Activated CD8-positive, alpha-beta T cell treated with anti-CD3 and anti-CD28 coated beads for 36 hours (primary cell): ENCODE data around the gene TELO2. TPM values are rescaled to one million over a fixed set of nuclear protein-coding genes. Genes with fewer than 3 reads are reported as not detected.

Experiments used
- ATAC-seq: fragments of 200-7000 bp; cut with Tn5 transposase; one replicate; pipeline ENCODE4 v1.10.0; 2021; ENCODE audit warnings: mild to moderate bottlenecking, moderate library complexity
- CTCF ChIA-PET: fragments of 350-600 bp; sonication (Branson Sonifier 250); formaldehyde crosslinking; loops from one replicate; lab custom pipeline; 2021; ENCODE audit warnings: antibody characterized with exemption; lab: Charles Lee
- POLR2A ChIA-PET: fragments of 350-600 bp; sonication (Branson Sonifier 250); formaldehyde crosslinking; loops from one replicate; lab custom pipeline; 2021; ENCODE audit warnings: antibody characterized with exemption; lab: Charles Lee
- DNase-seq: peaks from one replicate; pipeline ENCODE4 v3.0.0-alpha.2; 2020
- H3K27ac Mint-ChIP-seq: one replicate; pipeline ENCODE4 v1.8.0; 2021; ENCODE audit warnings: mild to moderate bottlenecking, mixed read lengths
- H3K27me3 Mint-ChIP-seq: one replicate; pipeline ENCODE4 v1.8.0; 2021; ENCODE audit warnings: mixed read lengths
- H3K36me3 Mint-ChIP-seq: one replicate; pipeline ENCODE4 v1.8.0; 2021; ENCODE audit warnings: low read depth, mixed read lengths
- H3K4me1 Mint-ChIP-seq: one replicate; pipeline ENCODE4 v1.8.0; 2021; ENCODE audit warnings: low read depth, mixed read lengths
- H3K4me3 Mint-ChIP-seq: one replicate; pipeline ENCODE4 v1.8.0; 2021; ENCODE audit warnings: mild to moderate bottlenecking, moderate library complexity, mixed read lengths
- H3K9me3 Mint-ChIP-seq: one replicate; pipeline ENCODE4 v1.8.0; 2021; ENCODE audit warnings: mixed read lengths
- CTCF ChIP-seq: fragments of 200-600 bp; IDR thresholded peaks from one replicate; pipeline ENCODE4 v1.8.0; 2022; ENCODE audit warnings: antibody characterized with exemption, mild to moderate bottlenecking
- intact Hi-C: fragments of 100-400 bp; cut with micrococcal nuclease; formaldehyde crosslinking; loops from one replicate; pipeline ENCODE4 v1.10.0; 2022
- total RNA-seq, 2 experiments: library from RNA; stranded (reverse); gene quantifications; one replicate each; pipeline ENCODE4 v1.2.3, GENCODE V29; 2021

The TELO2 gene
- total RNA-seq, 2 experiments from 2014 or later = 59.1 to 62.1 TPM

- no peak for TF ChIP-seq CTCF
- no peak for DNase-seq
- H3K27me3 Mint-ChIP-seq = no peaks in the 10 kb centered on the region
- ChIA-PET POLR2A (interaction anchor here (1.1 to 1.4 kb wide), 2 partner anchors 9 to 122 kb away, joined by 3 to 4 read pairs; partner anchors contain the start of genes TMEM204 and UQCC4), CTCF (no interaction called here)
- peaks cover 35% of the 10 kb centered on the region for H3K36me3 Mint-ChIP-seq
- H3K4me3 Mint-ChIP-seq = no peak overlapping the region
- intact Hi-C loops = loop anchor here (5.0 kb wide), 1 partner anchor 120 kb away; the partner anchor contains the start of gene UQCC4
- peaks cover 65% of the 10 kb centered on the region for H3K4me1 Mint-ChIP-seq
- ATAC-seq = no peak
- H3K9me3 Mint-ChIP-seq = no peaks in the 10 kb centered on the region
- peak overlapping the region; percentile 92 for H3K27ac Mint-ChIP-seq
Measured at GRCh38 chr16:1542533-1542932, 49.4 kb downstream of the TELO2 start.

GRCh38 chr16:1543085-1543896 lies 50.1 kb downstream of the TELO2 start:
- POLR2A ChIA-PET = interaction anchor here (0.8 to 1.4 kb wide), 3 partner anchors 8 to 123 kb away, joined by 4 to 5 read pairs (median 5); partner anchors contain the start of genes TMEM204 and UQCC4
- Mint-ChIP-seq H3K9me3 (no peaks in the 10 kb centered on the region), H3K27me3 (no peaks in the 10 kb centered on the region), H3K36me3 (peaks cover 29% of the 10 kb centered on the region), H3K4me1 (peaks cover 63% of the 10 kb centered on the region), H3K27ac (peak overlapping the region; percentile 92), H3K4me3 (peak overlapping the region; percentile 62)
- ATAC-seq = peak; percentile 88
- TF ChIP-seq CTCF = no peak
- intact Hi-C loops = loop anchor here (5.0 kb wide), 1 partner anchor 121 kb away; the partner anchor contains the start of gene UQCC4
- CTCF ChIA-PET = no interaction called here
- DNase-seq = peak; percentile 90

GRCh38 chr16:1545044-1546040 lies 52.2 kb downstream of the TELO2 start:
- CTCF ChIA-PET = interaction anchor here (1.0 kb wide), 2 partner anchors 8 to 124 kb away, joined by 3 to 4 read pairs; no protein-coding TSS in a partner anchor
- H3K9me3 Mint-ChIP-seq = no peaks in the 10 kb centered on the region
- no peaks in the 10 kb centered on the region for H3K27me3 Mint-ChIP-seq
- ATAC-seq = no peak
- H3K36me3 Mint-ChIP-seq = peaks cover 22% of the 10 kb centered on the region
- POLR2A ChIA-PET = interaction anchor here (0.7 to 2.3 kb wide), 3 partner anchors 9 to 124 kb away, joined by 3 to 9 read pairs (median 4); no protein-coding TSS in a partner anchor
- peak overlapping the region; percentile 92 for H3K27ac Mint-ChIP-seq
- DNase-seq = no peak
- intact Hi-C loops = no loop called here
- H3K4me1 Mint-ChIP-seq = peaks cover 54% of the 10 kb centered on the region
- TF ChIP-seq CTCF = no peak
- peak overlapping the region; percentile 9 for H3K4me3 Mint-ChIP-seq

- no peaks in the 10 kb centered on the region for H3K27me3 Mint-ChIP-seq
- ATAC-seq = no peak
- no peak for TF ChIP-seq CTCF
- H3K9me3 Mint-ChIP-seq = no peaks in the 10 kb centered on the region
- intact Hi-C loops = no loop called here
- peak overlapping the region; percentile 55 for H3K27ac Mint-ChIP-seq
- peaks cover 20% of the 10 kb centered on the region for H3K36me3 Mint-ChIP-seq
- no peak overlapping the region for H3K4me3 Mint-ChIP-seq
- DNase-seq = no peak
- H3K4me1 Mint-ChIP-seq = peaks cover 47% of the 10 kb centered on the region
- CTCF ChIA-PET = interaction anchor here (1.0 kb wide), 1 partner anchor 9 kb away, joined by 4 read pairs; no protein-coding TSS in a partner anchor
- POLR2A ChIA-PET = interaction anchor here (0.7 to 2.3 kb wide), 3 partner anchors 10 to 27 kb away, joined by 3 to 9 read pairs (median 3); no protein-coding TSS in a partner anchor
Measured at GRCh38 chr16:1546430-1546829, 53.3 kb downstream of the TELO2 start.
